Stimulated activated CD8-positive, alpha-beta memory T cell treated with anti-CD3 and anti-CD28 coated beads, Interleukin-7, amount 100 ng/mL, for 24 hours (primary cell): ENCODE measurements around the gene RHAG.

ENCODE experiments used
- DNase-seq: peaks from one replicate; pipeline ENCODE4 v3.0.0-alpha.2; 2020; ENCODE audit warnings: low read depth

The RHAG gene

GRCh38 chr6:49564552-49564951, 72.1 kb downstream of the RHAG start:
- DNase-seq = no peak

DNA sequence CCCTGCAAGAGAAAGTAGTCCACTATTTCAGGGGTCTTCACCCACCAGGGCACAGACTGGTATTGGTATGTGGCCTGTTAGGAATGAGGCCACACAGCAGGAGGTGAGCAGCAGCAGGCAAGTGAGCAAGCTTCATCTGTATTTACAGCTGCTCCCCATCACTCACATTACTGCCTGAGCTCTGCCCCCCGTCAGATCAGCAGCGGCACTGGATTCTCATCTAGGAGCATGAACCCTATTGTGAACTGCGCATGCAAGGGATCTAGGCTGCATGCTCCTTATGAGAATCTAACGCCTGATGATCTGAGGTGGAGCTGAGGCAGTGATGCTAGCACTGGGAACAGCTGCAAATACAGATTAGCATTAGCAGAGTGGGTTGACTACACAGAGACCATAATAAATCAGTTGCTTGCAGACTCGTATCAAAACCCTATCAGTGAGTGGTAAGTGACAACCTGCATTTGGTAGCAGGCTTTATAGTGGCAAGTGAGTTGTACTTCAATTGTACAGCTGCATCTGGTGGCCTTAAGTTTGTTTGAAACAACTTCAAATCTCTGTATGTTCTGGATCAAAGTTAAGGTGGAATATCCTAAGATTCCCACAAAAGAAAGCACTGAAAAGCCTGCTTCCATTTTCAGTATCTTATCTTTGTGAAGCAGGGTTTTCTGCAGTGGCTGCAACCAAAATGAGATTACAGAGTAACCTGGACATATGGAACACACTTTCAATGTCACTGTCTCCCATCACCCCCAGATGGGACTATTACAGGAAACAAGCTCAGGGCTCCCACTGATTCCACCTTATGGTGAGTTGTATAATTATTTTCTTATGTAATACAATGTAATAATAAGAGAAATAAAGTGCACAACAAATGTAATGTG, 73.4 kb downstream of the RHAG start:
- no peak for DNase-seq

- no peak for DNase-seq
These were observed 78.4 kb downstream of the RHAG start for GRCh38 chr6:49558238-49558637.

DNA sequence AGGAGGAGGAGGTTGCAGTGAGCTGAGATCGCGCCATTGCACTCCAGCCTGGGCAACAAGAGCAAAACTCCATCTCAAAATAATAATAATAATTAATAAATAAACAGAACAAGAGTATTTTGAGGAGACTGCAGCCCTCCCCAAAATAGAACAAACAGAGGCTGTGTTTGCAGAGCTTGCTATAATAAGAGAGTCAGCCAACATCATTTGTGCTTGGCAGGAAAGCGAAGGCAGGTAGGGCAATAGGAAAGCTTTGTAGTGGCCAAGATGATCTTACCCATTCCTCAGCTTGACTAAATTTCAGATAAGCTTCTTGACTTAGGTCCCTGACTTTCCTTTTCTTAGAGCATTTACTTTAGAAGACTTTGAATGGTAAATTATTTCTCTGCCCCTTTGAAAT, 79.5 kb downstream of the RHAG start:
- no peak for DNase-seq

DNA sequence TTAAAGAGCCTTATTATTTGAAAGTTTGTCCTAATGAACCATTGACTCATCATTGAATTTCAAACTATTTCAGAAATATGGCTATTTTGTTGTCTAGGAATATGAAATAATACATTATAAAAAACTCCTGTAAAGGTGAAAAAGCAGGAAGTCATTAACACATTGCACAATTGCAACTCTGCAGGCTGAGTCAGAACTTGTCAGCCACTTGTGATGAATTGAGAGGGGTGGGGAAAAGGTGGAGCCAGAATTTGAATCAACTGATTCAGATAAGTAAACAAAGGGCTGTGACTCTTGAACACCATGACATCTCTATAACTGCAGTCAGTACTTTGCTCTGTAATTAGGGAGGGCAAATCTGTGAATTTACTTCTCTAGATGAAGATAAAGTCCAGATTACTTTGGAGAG, 80.2 kb downstream of the RHAG start:
- no peak for DNase-seq

GRCh38 chr6:49555951-49556350, 80.7 kb downstream of the RHAG start:
- DNase-seq = no peak
